EL (cell line): ENCODE measurements around the gene ZG16B.

ENCODE experiments used
- DNase-seq: peaks from one replicate; pipeline ENCODE4 v3.0.0-alpha.2; 2016

Gene ZG16B

GRCh38 chr16:2808181-2808580 lies 21.9 kb upstream of the ZG16B start:
- no peak for DNase-seq

GRCh38 chr16:2809149-2809760 lies 20.8 kb upstream of the ZG16B start:
- DNase-seq = no peak

- no peak for DNase-seq
Measured at GRCh38 chr16:2810651-2811050, 19.5 kb upstream of the ZG16B start.

GRCh38 chr16:2811703-2812471 lies 18.2 kb upstream of the ZG16B start:
- no peak for DNase-seq

GRCh38 chr16:2813771-2814221 lies 16.3 kb upstream of the ZG16B start:
- no peak for DNase-seq

GRCh38 chr16:2814551-2815298 lies 15.4 kb upstream of the ZG16B start:
- no peak for DNase-seq

GRCh38 chr16:2815299-2815771 lies 14.8 kb upstream of the ZG16B start:
- DNase-seq = no peak

- DNase-seq = no peak
Measured at GRCh38 chr16:2816751-2817339, 13.3 kb upstream of the ZG16B start, which contains the start of gene PRSS21. Gene PRSS21, plus strand, starts transcription at chr16:2817237. Its CDS starts 32 bp downstream, at chr16:2817269.

- no peak for DNase-seq
Measured at GRCh38 chr16:2817340-2818271, 12.5 kb upstream of the ZG16B start.

- no peak for DNase-seq
Measured at GRCh38 chr16:2818272-2818876, 11.7 kb upstream of the ZG16B start.

- no peak for DNase-seq
Measured at GRCh38 chr16:2819179-2819938, 10.7 kb upstream of the ZG16B start.

- DNase-seq = no peak
Measured at GRCh38 chr16:2819939-2820835, 9.9 kb upstream of the ZG16B start.

- no peak for DNase-seq
Measured at GRCh38 chr16:2820836-2821486, 9.1 kb upstream of the ZG16B start.

GRCh38 chr16:2821487-2822157 lies 8.5 kb upstream of the ZG16B start:
- no peak for DNase-seq

- DNase-seq = no peak
Measured at GRCh38 chr16:2822158-2822495, 8.0 kb upstream of the ZG16B start.

- no peak for DNase-seq
Measured at GRCh38 chr16:2822496-2822895, 7.6 kb upstream of the ZG16B start.

- no peak for DNase-seq
Measured at GRCh38 chr16:2824626-2825025, 5.5 kb upstream of the ZG16B start.

GRCh38 chr16:2825049-2825742 lies 4.9 kb upstream of the ZG16B start:
- no peak for DNase-seq
